WTC11 (cell line): ENCODE data around the gene CDK4. TPM values are rescaled to one million over a fixed set of nuclear protein-coding genes. Genes with fewer than 3 reads are reported as not detected.

Source experiments
- ATAC-seq: fragments of 200-7000 bp; cut with Tn5 transposase; 2 replicates; pipeline ENCODE4 v1.10.0; 2021; ENCODE audit warnings: mild to moderate bottlenecking, moderate library complexity
- CTCF ChIA-PET: fragments of 300-600 bp; sonication (Branson Sonifier 250); formaldehyde crosslinking; loops from one replicate; lab custom pipeline; 2021; ENCODE audit warnings: antibody characterized with exemption; lab: Charles Lee
- POLR2A ChIA-PET: fragments of 350-600 bp; sonication (Branson Sonifier 250); formaldehyde crosslinking; loops from one replicate; lab custom pipeline; 2021; ENCODE audit warnings: antibody characterized with exemption; lab: Charles Lee
- DNase-seq: peaks from one replicate; pipeline ENCODE4 v3.0.0; 2021; ENCODE audit warnings: low spot score
- H3K27ac Mint-ChIP-seq: 2 replicates; pipeline ENCODE4 v1.8.0; 2021; ENCODE audit warnings: mixed read lengths
- H3K27me3 Mint-ChIP-seq: 2 replicates; pipeline ENCODE4 v1.8.0; 2021; ENCODE audit warnings: low read depth, mild to moderate bottlenecking, moderate library complexity, mixed read lengths
- H3K36me3 Mint-ChIP-seq: 2 replicates; pipeline ENCODE4 v1.8.0; 2021; ENCODE audit warnings: mixed read lengths
- H3K4me1 Mint-ChIP-seq: 2 replicates; pipeline ENCODE4 v1.8.0; 2022; ENCODE audit warnings: mixed read lengths
- H3K4me3 Mint-ChIP-seq: 2 replicates; pipeline ENCODE4 v1.8.0; 2021; ENCODE audit warnings: mild to moderate bottlenecking, moderate library complexity, mixed read lengths
- H3K9me3 Mint-ChIP-seq: 2 replicates; pipeline ENCODE4 v1.8.0; 2021; ENCODE audit warnings: mixed read lengths
- CBFB ChIP-seq: sonication (generic); formaldehyde crosslinking; IDR thresholded peaks from 2 replicates; pipeline ENCODE4 v1.8.1; 2022; ENCODE audit warnings: mild to moderate bottlenecking, low read depth, missing genetic modification reagents
- E2F1 ChIP-seq: sonication (generic); formaldehyde crosslinking; IDR thresholded peaks from 2 replicates; pipeline ENCODE4 v1.8.0; 2022; ENCODE audit warnings: mild to moderate bottlenecking, missing genetic modification reagents
- EMX1 ChIP-seq: fragments of 250-450 bp; sonication (Bioruptor Pico); IDR thresholded peaks from 2 replicates; pipeline ENCODE4 v1.8.0; 2021; ENCODE audit warnings: mild to moderate bottlenecking
- ESRRA ChIP-seq: sonication (generic); formaldehyde crosslinking; IDR thresholded peaks from 2 replicates; pipeline ENCODE4 v1.8.1; 2022; ENCODE audit warnings: mild to moderate bottlenecking, missing genetic modification reagents, borderline replicate concordance
- HMGXB4 ChIP-seq: sonication (generic); formaldehyde crosslinking; IDR thresholded peaks from 2 replicates; pipeline ENCODE4 v1.8.1; 2023; ENCODE audit warnings: mild to moderate bottlenecking, moderate library complexity, missing genetic modification reagents
- MXD4 ChIP-seq: fragments of 250-450 bp; sonication (Bioruptor Pico); IDR thresholded peaks from 2 replicates; pipeline ENCODE4 v1.8.0; 2021; ENCODE audit warnings: mild to moderate bottlenecking, moderate library complexity, borderline replicate concordance
- MYBL2 ChIP-seq: sonication (generic); formaldehyde crosslinking; IDR thresholded peaks from 2 replicates; pipeline ENCODE4 v1.8.1; 2023; ENCODE audit warnings: mild to moderate bottlenecking, moderate library complexity, missing genetic modification reagents
- NR3C1 ChIP-seq: sonication (generic); formaldehyde crosslinking; conservative IDR thresholded peaks from 2 replicates; pipeline ENCODE4 v1.8.1; 2023; ENCODE audit warnings: low read depth, mild to moderate bottlenecking, missing genetic modification reagents
- OVOL2 ChIP-seq: fragments of 250-450 bp; sonication (Bioruptor Pico); IDR thresholded peaks from 2 replicates; pipeline ENCODE4 v1.9.0; 2021; ENCODE audit warnings: mild to moderate bottlenecking, borderline replicate concordance
- TEAD1 ChIP-seq: sonication (generic); formaldehyde crosslinking; IDR thresholded peaks from 2 replicates; pipeline ENCODE4 v1.8.0; 2022; ENCODE audit warnings: mild to moderate bottlenecking, missing genetic modification reagents
- ZNF281 ChIP-seq: sonication (generic); formaldehyde crosslinking; IDR thresholded peaks from 2 replicates; pipeline ENCODE4 v1.8.0; 2023; ENCODE audit warnings: mild to moderate bottlenecking, missing genetic modification reagents
- ZNF423 ChIP-seq: fragments of 250-450 bp; sonication (Bioruptor Pico); IDR thresholded peaks from 2 replicates; pipeline ENCODE4 v2.1.2; 2022; ENCODE audit warnings: mild to moderate bottlenecking, moderate library complexity
- total RNA-seq: library from RNA; stranded (reverse); gene quantifications from 3 replicates; pipeline ENCODE4 v1.2.3, GENCODE V29; 2021
- TF ChIP-seq, protein P1 (sequence below): sonication (generic); formaldehyde crosslinking; IDR thresholded peaks from 2 replicates; pipeline ENCODE4 v1.8.1; 2023; ENCODE audit warnings: mild to moderate bottlenecking, missing genetic modification reagents, borderline replicate concordance
- TF ChIP-seq, protein P2 (sequence below): sonication (generic); formaldehyde crosslinking; conservative IDR thresholded peaks from 2 replicates; pipeline ENCODE4 v1.8.1; 2022; ENCODE audit warnings: mild to moderate bottlenecking, missing genetic modification reagents
- TF ChIP-seq, protein P3 (sequence below): fragments of 250-450 bp; sonication (Bioruptor Pico); IDR thresholded peaks from 2 replicates; pipeline ENCODE4 v1.9.0; 2021; ENCODE audit warnings: moderate library complexity, mild to moderate bottlenecking, inconsistent platforms, borderline replicate concordance

Gene CDK4
- total RNA-seq, 1 experiment from 2014 or later = 152 TPM

DNA sequence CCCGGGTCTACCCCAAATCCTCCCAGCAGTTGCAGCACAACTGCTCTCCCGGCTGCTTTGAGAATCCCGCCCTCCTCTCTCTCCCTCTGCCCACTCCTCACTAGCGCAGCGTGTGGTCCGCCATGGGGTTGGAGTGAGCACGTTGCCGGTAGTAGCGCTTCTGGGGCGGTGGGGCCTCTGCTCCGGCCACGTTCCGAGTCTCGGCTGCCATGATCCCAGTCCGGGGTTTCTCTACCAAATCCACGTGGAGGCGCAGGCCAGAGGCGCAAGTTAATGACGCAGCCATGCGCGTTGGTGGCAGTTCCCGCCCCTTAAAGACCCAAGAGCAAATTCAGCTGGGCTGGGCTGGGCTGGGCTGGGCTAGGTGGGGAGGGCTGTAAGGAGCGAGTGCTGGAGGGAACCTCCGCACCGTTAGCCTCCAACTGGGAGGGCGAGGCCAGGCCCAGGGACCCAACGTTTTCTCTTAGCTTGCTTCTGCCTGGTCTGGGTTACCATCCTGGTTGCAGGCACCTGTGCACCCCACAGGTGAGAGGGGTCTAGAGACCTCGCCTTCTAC, 19.8 kb upstream of the CDK4 start, which contains the start of gene METTL1 (continued):
- TF ChIP-seq, protein P1, sequence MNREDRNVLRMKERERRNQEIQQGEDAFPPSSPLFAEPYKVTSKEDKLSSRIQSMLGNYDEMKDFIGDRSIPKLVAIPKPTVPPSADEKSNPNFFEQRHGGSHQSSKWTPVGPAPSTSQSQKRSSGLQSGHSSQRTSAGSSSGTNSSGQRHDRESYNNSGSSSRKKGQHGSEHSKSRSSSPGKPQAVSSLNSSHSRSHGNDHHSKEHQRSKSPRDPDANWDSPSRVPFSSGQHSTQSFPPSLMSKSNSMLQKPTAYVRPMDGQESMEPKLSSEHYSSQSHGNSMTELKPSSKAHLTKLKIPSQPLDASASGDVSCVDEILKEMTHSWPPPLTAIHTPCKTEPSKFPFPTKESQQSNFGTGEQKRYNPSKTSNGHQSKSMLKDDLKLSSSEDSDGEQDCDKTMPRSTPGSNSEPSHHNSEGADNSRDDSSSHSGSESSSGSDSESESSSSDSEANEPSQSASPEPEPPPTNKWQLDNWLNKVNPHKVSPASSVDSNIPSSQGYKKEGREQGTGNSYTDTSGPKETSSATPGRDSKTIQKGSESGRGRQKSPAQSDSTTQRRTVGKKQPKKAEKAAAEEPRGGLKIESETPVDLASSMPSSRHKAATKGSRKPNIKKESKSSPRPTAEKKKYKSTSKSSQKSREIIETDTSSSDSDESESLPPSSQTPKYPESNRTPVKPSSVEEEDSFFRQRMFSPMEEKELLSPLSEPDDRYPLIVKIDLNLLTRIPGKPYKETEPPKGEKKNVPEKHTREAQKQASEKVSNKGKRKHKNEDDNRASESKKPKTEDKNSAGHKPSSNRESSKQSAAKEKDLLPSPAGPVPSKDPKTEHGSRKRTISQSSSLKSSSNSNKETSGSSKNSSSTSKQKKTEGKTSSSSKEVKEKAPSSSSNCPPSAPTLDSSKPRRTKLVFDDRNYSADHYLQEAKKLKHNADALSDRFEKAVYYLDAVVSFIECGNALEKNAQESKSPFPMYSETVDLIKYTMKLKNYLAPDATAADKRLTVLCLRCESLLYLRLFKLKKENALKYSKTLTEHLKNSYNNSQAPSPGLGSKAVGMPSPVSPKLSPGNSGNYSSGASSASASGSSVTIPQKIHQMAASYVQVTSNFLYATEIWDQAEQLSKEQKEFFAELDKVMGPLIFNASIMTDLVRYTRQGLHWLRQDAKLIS (CRISPR knock-in tag) = peak; percentile 84; the same call in 1 of the 2 replicates
- no peak for TF ChIP-seq ESRRA
- no peak for TF ChIP-seq OVOL2 (CRISPR knock-in tag)
- TF ChIP-seq TEAD1 (CRISPR knock-in tag) = peak; percentile 83; the same call in 1 of the 2 replicates
- TF ChIP-seq, protein P2, sequence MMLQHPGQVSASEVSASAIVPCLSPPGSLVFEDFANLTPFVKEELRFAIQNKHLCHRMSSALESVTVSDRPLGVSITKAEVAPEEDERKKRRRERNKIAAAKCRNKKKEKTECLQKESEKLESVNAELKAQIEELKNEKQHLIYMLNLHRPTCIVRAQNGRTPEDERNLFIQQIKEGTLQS = 0 out of 2 replicates have a peak, but pooled peaks have one; percentile 17
- peak; percentile 76; the same call in 1 of the 2 replicates for TF ChIP-seq CBFB

GRCh38 chr12:57771236-57771872, 19.2 kb upstream of the CDK4 start:
- Mint-ChIP-seq H3K9me3 (no peaks in the 10 kb centered on the region), H3K27me3 (peaks cover 37% of the 10 kb centered on the region), H3K4me3 (peak overlapping the region; percentile 97), H3K4me1 (peaks cover 16% of the 10 kb centered on the region), H3K36me3 (peaks cover 23% of the 10 kb centered on the region), H3K27ac (peak overlapping the region; percentile 100)
- ChIA-PET CTCF (interaction anchor here (0.7 to 1.5 kb wide), 7 partner anchors 10 to 126 kb away, joined by 3 to 19 read pairs (median 5); partner anchors contain the start of gene TSFM), POLR2A (interaction anchor here (0.7 to 1.0 kb wide), 5 partner anchors 9 to 82 kb away, joined by 3 to 5 read pairs (median 4); partner anchors contain the start of gene CTDSP2)
- DNase-seq (peak; percentile 93), ATAC-seq (peak; percentile 68)
- TF ChIP-seq MYBL2 (CRISPR knock-in tag) (no peak), EMX1 (CRISPR knock-in tag) (no peak), ZNF281 (CRISPR knock-in tag) (no peak), E2F1 (CRISPR knock-in tag) (no peak), ESRRA (no peak)

DNA sequence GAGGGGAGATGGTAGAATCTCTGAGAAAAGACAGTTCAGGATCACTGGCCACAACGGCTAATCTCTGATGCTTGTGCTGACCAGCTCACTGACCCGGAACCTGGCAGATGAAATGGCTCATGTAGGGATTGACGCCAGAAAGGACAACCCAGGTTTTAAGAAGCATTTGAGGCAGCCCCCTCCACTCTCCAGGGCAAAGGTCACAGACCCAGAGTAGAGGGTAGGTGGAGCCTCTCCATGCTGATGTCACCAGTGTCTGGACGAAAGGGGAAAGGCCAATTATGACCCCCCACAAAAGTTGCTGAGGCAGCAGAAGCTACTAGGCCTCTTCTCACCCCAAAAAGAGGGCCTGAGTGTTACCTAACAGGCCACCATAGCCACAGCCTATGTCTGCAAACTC, 18.6 kb upstream of the CDK4 start:
- ChIA-PET POLR2A (no interaction called here), CTCF (interaction anchor here (0.7 kb wide), 1 partner anchor 33 kb away, joined by 6 read pairs; no protein-coding TSS in a partner anchor)
- DNase-seq (no peak), ATAC-seq (no peak)
- H3K36me3 Mint-ChIP-seq = peaks cover 23% of the 10 kb centered on the region
- H3K9me3 Mint-ChIP-seq = no peaks in the 10 kb centered on the region
- peak overlapping the region; percentile 97 for H3K4me3 Mint-ChIP-seq
- H3K4me1 Mint-ChIP-seq = peaks cover 19% of the 10 kb centered on the region
- H3K27ac Mint-ChIP-seq = no peak overlapping the region
- peaks cover 43% of the 10 kb centered on the region for H3K27me3 Mint-ChIP-seq
- no peak for TF ChIP-seq CBFB
- TF ChIP-seq, protein P1 (CRISPR knock-in tag) = no peak
- no peak for TF ChIP-seq NR3C1 (CRISPR knock-in tag)
- TF ChIP-seq MXD4 (CRISPR knock-in tag) = no peak
- TF ChIP-seq ESRRA = no peak
- TF ChIP-seq, protein P3, sequence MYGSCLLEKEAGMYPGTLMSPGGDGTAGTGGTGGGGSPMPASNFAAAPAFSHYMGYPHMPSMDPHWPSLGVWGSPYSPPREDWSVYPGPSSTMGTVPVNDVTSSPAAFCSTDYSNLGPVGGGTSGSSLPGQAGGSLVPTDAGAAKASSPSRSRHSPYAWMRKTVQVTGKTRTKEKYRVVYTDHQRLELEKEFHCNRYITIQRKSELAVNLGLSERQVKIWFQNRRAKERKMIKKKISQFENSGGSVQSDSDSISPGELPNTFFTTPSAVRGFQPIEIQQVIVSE = no peak
- TF ChIP-seq HMGXB4 (CRISPR knock-in tag) = no peak
- TF ChIP-seq ZNF423 (CRISPR knock-in tag) = no peak
